Smooth muscle cell (in vitro differentiated cells): ENCODE measurements around the gene MAP3K21. TPM values are rescaled to one million over a fixed set of nuclear protein-coding genes. Genes with fewer than 3 reads are reported as not detected.

ENCODE experiments used
- DNase-seq: peaks from one replicate; lab custom pipeline; 2025; ENCODE audit not compliant: unreplicated experiment; lab: John Stamatoyannopoulos, UW
- H2AFZ ChIP-seq: fragments of 200-600 bp; sonication (generic); 2 replicates; pipeline ENCODE4 v1.6.0; 2016; ENCODE audit warnings: antibody characterized with exemption, low read depth, mild to moderate bottlenecking
- H3F3A ChIP-seq: fragments of 200-600 bp; sonication (generic); 2 replicates; pipeline ENCODE4 v1.6.0; 2017; ENCODE audit warnings: antibody characterized with exemption, low read depth
- H3K27ac ChIP-seq: fragments of 200-600 bp; sonication (generic); 2 replicates; pipeline ENCODE4 v1.5.1; 2016; ENCODE audit warnings: low read depth, mild to moderate bottlenecking
- H3K27me3 ChIP-seq: fragments of 200-600 bp; sonication (generic); 2 replicates; pipeline ENCODE4 v1.6.1; 2016; ENCODE audit warnings: low read depth, mild to moderate bottlenecking
- H3K36me3 ChIP-seq: fragments of 200-600 bp; sonication (generic); 2 replicates; pipeline ENCODE4 v1.5.1; 2016; ENCODE audit warnings: low read depth
- H3K4me1 ChIP-seq: fragments of 200-600 bp; sonication (generic); 2 replicates; pipeline ENCODE4 v1.5.1; 2016; ENCODE audit warnings: low read depth
- H3K4me2 ChIP-seq: fragments of 200-600 bp; sonication (generic); 2 replicates; pipeline ENCODE4 v1.6.0; 2016; ENCODE audit warnings: mild to moderate bottlenecking
- H3K4me3 ChIP-seq: fragments of 200-600 bp; sonication (generic); 2 replicates; pipeline ENCODE4 v1.5.1; 2016; ENCODE audit warnings: mild to moderate bottlenecking
- H3K79me2 ChIP-seq: fragments of 200-600 bp; sonication (generic); 2 replicates; pipeline ENCODE4 v1.6.0; 2016; ENCODE audit warnings: low read depth, mild to moderate bottlenecking
- H3K9ac ChIP-seq: fragments of 200-600 bp; sonication (generic); 2 replicates; pipeline ENCODE4 v1.6.0; 2016; ENCODE audit warnings: low read depth
- H3K9me3 ChIP-seq: fragments of 200-600 bp; sonication (generic); replicated peaks from 2 replicates; pipeline ENCODE4 v1.5.1; 2016; ENCODE audit warnings: low read depth
- H4K20me1 ChIP-seq: fragments of 200-600 bp; sonication (generic); 2 replicates; pipeline ENCODE4 v1.6.0; 2016; ENCODE audit warnings: low read depth
- CTCF ChIP-seq: fragments of 200-600 bp; sonication (generic); IDR thresholded peaks from 2 replicates; pipeline ENCODE4 v1.5.1; 2017; ENCODE audit warnings: borderline replicate concordance, mild to moderate bottlenecking, antibody characterized with exemption; ENCODE audit not compliant: insufficient read depth, poor library complexity, severe bottlenecking
- WGBS: methylation state at CpG from one replicate; pipeline ENCODE4 v1.1.7; 2016; ENCODE audit warnings: low lambda C conversion rate; 5-methylcytosine and 5-hydroxymethylcytosine counted together
- polyA plus RNA-seq: library from polyadenylated mRNA; unstranded; fragments of >200 nt; fragmentation: Nextera tagmentation; extraction: Ambion mirVana; gene quantifications from 2 replicates; pipeline ENCODE4 v1.2.1, GENCODE V29; 2016
- total RNA-seq: library from RNA; depleted of rRNA; stranded (reverse); fragments of >200 nt; gene quantifications from 2 replicates; pipeline ENCODE4 v1.2.3, GENCODE V29; 2014

The MAP3K21 gene
- total and polyA plus RNA-seq, 2 experiments from 2014 or later, result 0.40 to 2.4 TPM

- H3K27ac ChIP-seq, result peak overlapping the region; percentile 71
- H3K27me3 ChIP-seq, result no peaks in the 10 kb centered on the region
- no peak overlapping the region for H3K4me3 ChIP-seq
- no peaks in the 10 kb centered on the region for H4K20me1 ChIP-seq
- H2AFZ ChIP-seq, result no peak overlapping the region
- H3K36me3 ChIP-seq, result no peaks in the 10 kb centered on the region
- H3K9ac ChIP-seq, result no peak overlapping the region
- WGBS, result 21% methylated on average over 4 of the region's 4 CpGs
- no peak for DNase-seq
- H3K9me3 ChIP-seq, result no peaks in the 10 kb centered on the region
- H3F3A ChIP-seq, result peaks cover 7% of the 10 kb centered on the region
- H3K79me2 ChIP-seq, result no peaks in the 10 kb centered on the region
- TF ChIP-seq CTCF, result no peak
- H3K4me1 ChIP-seq, result no peaks in the 10 kb centered on the region
- H3K4me2 ChIP-seq, result peak overlapping the region; percentile 27
Measured at GRCh38 chr1:233433436-233434210, 106.1 kb downstream of the MAP3K21 start.

Other genes with a start within 250 kb of the MAP3K21 start
- 12.5 and 18.2 TPM in 2 replicates for gene PCNX2, start 32.0 kb upstream of the MAP3K21 start, total RNA-seq
- gene PCNX2, start 32.0 kb upstream of the MAP3K21 start, polyA plus RNA-seq, result 4.7 and 8.1 TPM in 2 replicates